DOHH2 (cell line): ENCODE measurements around the gene HOTAIR.

Experiments used
- CTCF ChIP-seq: fragments of 200-600 bp; sonication (generic); IDR thresholded peaks from one replicate; pipeline ENCODE4 v1.5.1; 2014; ENCODE audit warnings: antibody characterized with exemption, mild to moderate bottlenecking, low read depth, low read length; ENCODE audit not compliant: poor library complexity, severe bottlenecking
- EZH2phosphoT487 ChIP-seq: fragments of 200-600 bp; sonication (generic); IDR thresholded peaks from 2 replicates; pipeline ENCODE4 v1.6.1; 2017; ENCODE audit warnings: borderline replicate concordance, mild to moderate bottlenecking, antibody characterized with exemption, low read length, moderate library complexity, mixed read lengths

- TF ChIP-seq CTCF = no peak
- no peak; the same call in 1 of the 2 replicates for TF ChIP-seq EZH2phosphoT487
Measured at GRCh38 chr12:53953831-53954693, 20.7 kb downstream of the HOTAIR start.
